Subcutaneous abdominal adipose tissue (tissue), 5 donors: ENCODE data around the gene COL4A3.
A peak's percentile ranks its signal among the peaks of the same experiment; 100 is the strongest.

Source experiments
- H3K27ac ChIP-seq: one replicate; pipeline ENCODE4 v1.7.0; 2013; ENCODE audit warnings: low read depth, mild to moderate bottlenecking, inconsistent platforms, low read length, moderate library complexity
- H3K27me3 ChIP-seq, 5 donors: one replicate each; pipeline ENCODE4 v1.7.0; 2013; ENCODE audit warnings: low read length in 5 of 5, inconsistent platforms in 1 of 5; ENCODE audit not compliant: control insufficient read depth in 5 of 5, insufficient read depth in 4 of 5
- H3K36me3 ChIP-seq, 5 donors: one replicate each; pipeline ENCODE4 v1.7.0; 2013; ENCODE audit warnings: low read length in 5 of 5; ENCODE audit not compliant: control insufficient read depth in 5 of 5, insufficient read depth in 5 of 5
- H3K4me1 ChIP-seq, 5 donors: one replicate each; pipeline ENCODE4 v1.7.0; 2013; ENCODE audit warnings: low read length in 5 of 5, mild to moderate bottlenecking in 3 of 5, moderate library complexity in 1 of 5; ENCODE audit not compliant: control insufficient read depth in 5 of 5, insufficient read depth in 5 of 5
- H3K4me3 ChIP-seq, 5 donors: one replicate each; pipeline ENCODE4 v1.7.0; 2013; ENCODE audit warnings: low read length in 5 of 5, low read depth in 1 of 5
- H3K9ac ChIP-seq, 5 donors: one replicate each; pipeline ENCODE4 v1.7.0; 2013; ENCODE audit warnings: low read length in 5 of 5, mild to moderate bottlenecking in 4 of 5, moderate library complexity in 3 of 5
- H3K9me3 ChIP-seq, 5 donors: one replicate each; pipeline ENCODE4 v1.7.0; 2013; ENCODE audit warnings: low read length in 5 of 5; ENCODE audit not compliant: control insufficient read depth in 5 of 5
- donor health status: healthy.
- donor health status: healthy.
- donor health status: healthy.
- donor health status: healthy.
- donor health status: healthy.

Gene COL4A3

DNA sequence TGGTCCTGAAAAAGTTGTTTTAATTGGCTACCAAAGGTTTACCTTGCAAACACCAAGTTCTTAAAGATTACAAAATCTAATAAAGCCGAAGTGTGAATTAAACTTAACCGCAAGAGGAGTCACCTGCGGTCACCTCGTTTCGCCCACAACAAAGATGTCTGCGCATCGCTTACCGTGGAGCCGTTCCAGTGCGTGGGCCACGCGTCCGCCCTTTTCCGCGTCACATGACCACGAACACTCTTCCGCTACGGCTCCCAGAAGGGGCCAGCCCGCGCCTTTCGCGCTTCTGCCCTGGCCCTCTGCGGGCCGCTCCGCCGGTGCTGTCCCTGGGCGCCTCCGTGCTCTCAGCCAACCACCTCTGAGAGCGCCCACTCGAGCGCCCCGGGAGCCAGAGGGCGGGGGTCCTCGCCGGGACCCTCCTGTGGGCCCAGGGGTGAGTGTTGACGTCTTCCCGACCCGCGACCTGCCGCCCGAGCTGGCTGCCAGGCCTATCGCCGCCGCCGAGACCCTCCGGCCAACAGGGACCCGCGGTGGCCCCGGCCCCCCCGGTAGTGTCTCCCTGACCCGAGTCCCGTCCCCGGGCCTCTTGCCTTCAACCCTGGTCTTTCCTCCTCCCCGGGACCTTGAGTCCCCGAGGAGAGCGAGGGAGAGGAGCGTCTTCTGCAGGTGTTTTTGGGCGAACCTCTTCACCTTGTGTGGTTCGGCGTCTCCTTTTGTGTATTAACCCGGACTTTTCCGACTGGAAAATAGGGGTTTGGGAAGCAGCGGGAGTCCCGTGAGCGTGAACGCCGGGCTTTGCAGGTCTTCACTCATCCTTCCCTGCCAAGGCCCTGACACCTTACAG is 160.8 kb downstream of the COL4A3 start, which contains the start of gene MFF:
Gene MFF (plus strand): TSS at position 257 of the 844 bp plus-strand sequence. CDS start 5,415 bp downstream, outside the sequence.
- H3K36me3 ChIP-seq, result peaks cover 0 to 5% (median 0%) of the 10 kb centered on the region in 5 donors
- no peaks in the 10 kb centered on the region for H3K27me3 ChIP-seq
- no peaks in the 10 kb centered on the region for H3K9me3 ChIP-seq
- H3K4me1 ChIP-seq, result peaks cover 0 to 23% (median 20%) of the 10 kb centered on the region in 5 donors
- H3K27ac ChIP-seq, result peak within 1 kb of the TSS; percentile 73
- peak within 1 kb of the TSS; percentile 85 to 99 (median 90) for H3K9ac ChIP-seq
- H3K4me3 ChIP-seq, result peak within 1 kb of the TSS; percentile 80 to 96 (median 93)

DNA sequence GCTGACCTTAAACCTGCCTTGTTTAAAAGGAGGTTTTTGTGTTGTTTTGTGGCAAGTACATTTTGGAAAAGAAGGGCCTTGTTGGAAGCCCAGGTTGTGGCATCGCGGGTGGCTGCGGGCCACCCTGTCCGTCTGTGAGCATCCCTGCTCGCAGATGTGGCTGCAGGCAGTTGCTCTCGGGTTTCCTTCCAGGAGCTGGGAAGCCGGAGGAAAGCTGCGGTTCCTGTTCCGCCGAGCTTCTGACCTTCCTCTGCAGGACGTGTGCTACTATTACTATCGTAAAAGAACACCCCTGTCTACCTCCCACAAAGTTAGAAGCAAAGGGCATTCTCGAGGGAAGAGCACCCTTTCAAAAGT is 161.4 kb downstream of the COL4A3 start:
- peak overlapping the region; percentile 85 to 99 (median 90) for H3K9ac ChIP-seq
- H3K27ac ChIP-seq, result peak overlapping the region; percentile 73
- H3K4me1 ChIP-seq, result peaks cover 0 to 23% (median 20%) of the 10 kb centered on the region in 5 donors
- H3K9me3 ChIP-seq, result no peaks in the 10 kb centered on the region
- no peaks in the 10 kb centered on the region for H3K27me3 ChIP-seq
- peaks cover 0 to 5% (median 3%) of the 10 kb centered on the region in 5 donors for H3K36me3 ChIP-seq
- H3K4me3 ChIP-seq, result peak overlapping the region; percentile 80 to 96 (median 93)

DNA sequence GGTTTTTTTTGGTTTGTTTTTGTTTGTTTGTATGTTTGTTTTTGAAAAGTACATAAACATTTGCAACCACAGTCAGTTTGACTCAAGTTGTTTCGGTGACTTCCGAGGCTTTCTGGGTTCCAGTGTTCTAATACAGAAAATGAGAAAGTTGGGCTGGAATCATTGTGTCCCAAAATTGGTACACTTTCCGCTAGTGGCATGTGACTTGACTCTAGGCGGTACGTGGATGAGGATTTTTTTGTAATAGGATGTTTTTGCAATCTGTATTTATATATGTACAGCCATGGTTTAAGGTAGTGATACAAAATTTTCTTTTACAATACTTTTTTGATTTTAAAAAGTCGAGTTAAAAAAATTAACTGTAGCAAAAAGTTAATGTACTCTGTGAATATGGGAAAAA is 162.4 kb downstream of the COL4A3 start:
- Histone ChIP-seq H3K4me1 (peaks cover 0 to 23% (median 20%) of the 10 kb centered on the region in 5 donors), H3K27ac (no peak overlapping the region), H3K36me3 (peaks cover 0 to 5% (median 3%) of the 10 kb centered on the region in 5 donors), H3K27me3 (no peaks in the 10 kb centered on the region), H3K4me3 (no peak overlapping the region), H3K9me3 (no peaks in the 10 kb centered on the region), H3K9ac (no peak overlapping the region)

DNA sequence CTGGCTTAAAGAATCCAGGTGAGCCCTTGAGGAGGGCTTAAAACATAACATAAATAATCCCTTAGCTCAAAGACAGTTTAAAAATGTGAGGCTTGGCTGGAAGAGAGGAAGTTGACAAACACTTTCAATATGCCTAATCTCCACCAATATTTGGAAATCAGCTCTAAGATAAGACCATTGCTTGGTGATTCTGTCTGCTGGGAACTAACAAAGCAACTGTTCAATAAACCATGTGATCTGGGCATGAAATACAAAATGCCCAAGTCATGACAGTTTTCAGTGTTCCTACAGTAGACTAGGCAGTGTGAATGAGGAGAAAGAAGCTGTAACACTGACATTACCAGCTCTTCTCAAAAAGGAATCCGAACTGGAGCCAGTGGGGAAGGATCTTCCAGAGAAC is 171.3 kb downstream of the COL4A3 start:
- Histone ChIP-seq H3K27ac (no peak overlapping the region), H3K36me3 (peaks cover 24 to 63% (median 48%) of the 10 kb centered on the region in 5 donors)

DNA sequence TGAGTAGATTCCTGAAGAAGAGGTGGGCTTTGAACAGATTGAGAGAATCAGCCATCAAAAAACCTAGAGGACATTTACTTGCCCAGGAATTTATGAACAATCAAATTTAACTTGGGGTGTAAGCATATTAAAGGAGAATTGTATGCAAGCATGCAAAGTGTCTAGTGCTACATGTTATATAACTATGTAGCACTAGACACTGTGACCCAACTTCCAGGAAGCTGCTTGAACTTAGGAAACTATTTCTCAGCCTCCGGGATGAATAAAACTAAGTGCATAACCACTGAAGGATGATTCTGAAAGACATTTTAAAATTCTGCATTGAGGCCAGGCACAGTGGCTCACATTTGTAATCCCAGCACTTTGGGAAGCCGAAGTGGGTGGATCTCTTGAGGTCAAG is 173.0 kb downstream of the COL4A3 start:
- H3K4me1 ChIP-seq, result no peaks in the 10 kb centered on the region
- no peaks in the 10 kb centered on the region for H3K27me3 ChIP-seq
- no peak overlapping the region for H3K9ac ChIP-seq
- no peaks in the 10 kb centered on the region for H3K9me3 ChIP-seq
- H3K4me3 ChIP-seq, result no peak overlapping the region
- H3K27ac ChIP-seq, result no peak overlapping the region
- H3K36me3 ChIP-seq, result peaks cover 20 to 63% (median 58%) of the 10 kb centered on the region in 5 donors

More for the DNA sequence above, 171.3 kb downstream of the COL4A3 start:
- H3K9ac ChIP-seq, result no peak overlapping the region
- no peaks in the 10 kb centered on the region for H3K27me3 ChIP-seq
- no peaks in the 10 kb centered on the region for H3K4me1 ChIP-seq
- H3K4me3 ChIP-seq, result no peak overlapping the region
- no peaks in the 10 kb centered on the region for H3K9me3 ChIP-seq

DNA sequence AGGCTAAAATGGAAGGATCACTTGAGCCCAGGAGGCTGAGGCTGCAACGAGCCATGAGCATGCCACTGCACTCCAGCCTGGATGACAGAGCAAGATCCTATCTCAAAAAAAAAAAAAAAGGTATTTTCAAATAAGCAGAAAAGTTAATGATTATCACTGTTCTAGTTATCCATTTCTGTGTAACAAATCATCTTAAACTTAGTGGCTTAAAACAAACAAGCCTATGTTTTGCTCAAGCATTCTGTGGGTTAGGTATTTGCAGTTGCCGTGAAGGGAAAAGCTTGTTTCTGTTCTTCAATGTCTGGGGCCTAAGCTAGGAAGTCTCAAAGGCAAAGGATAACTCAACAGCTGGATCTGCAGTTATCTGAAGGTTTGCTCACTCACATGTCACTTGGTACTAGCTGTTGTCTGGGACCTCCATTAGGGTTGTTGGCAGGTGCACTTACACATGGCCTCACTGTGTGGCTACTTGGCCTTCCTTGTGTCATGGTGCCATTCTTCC is 174.7 kb downstream of the COL4A3 start:
- Histone ChIP-seq H3K36me3 (peaks cover 13 to 54% (median 51%) of the 10 kb centered on the region in 5 donors), H3K27me3 (no peaks in the 10 kb centered on the region), H3K9me3 (no peaks in the 10 kb centered on the region), H3K9ac (no peak overlapping the region), H3K27ac (no peak overlapping the region), H3K4me1 (no peaks in the 10 kb centered on the region), H3K4me3 (no peak overlapping the region)

DNA sequence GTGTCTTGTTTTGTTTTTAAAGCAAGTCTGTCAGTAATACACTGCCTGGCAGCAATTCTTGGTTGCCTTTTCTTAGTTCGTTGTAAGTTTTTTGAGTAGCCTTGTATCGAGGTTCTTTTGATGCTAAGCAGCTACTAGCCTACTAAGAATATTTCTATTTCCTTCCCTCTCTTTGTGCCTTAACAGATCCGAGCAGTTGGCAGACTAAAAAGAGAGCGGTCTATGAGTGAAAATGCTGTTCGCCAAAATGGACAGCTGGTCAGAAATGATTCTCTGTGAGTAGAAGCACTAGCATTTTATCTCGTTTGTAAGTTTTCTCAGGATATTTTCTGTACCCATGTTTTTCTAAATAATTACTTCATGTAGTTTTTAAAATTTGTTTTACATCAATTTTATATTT is 175.7 kb downstream of the COL4A3 start:
- H3K36me3 ChIP-seq, result peaks cover 10 to 46% (median 46%) of the 10 kb centered on the region in 5 donors
- no peaks in the 10 kb centered on the region for H3K4me1 ChIP-seq
- H3K27me3 ChIP-seq, result no peaks in the 10 kb centered on the region
- no peak overlapping the region for H3K9ac ChIP-seq
- H3K9me3 ChIP-seq, result no peaks in the 10 kb centered on the region
- no peak overlapping the region for H3K27ac ChIP-seq
- no peak overlapping the region for H3K4me3 ChIP-seq

DNA sequence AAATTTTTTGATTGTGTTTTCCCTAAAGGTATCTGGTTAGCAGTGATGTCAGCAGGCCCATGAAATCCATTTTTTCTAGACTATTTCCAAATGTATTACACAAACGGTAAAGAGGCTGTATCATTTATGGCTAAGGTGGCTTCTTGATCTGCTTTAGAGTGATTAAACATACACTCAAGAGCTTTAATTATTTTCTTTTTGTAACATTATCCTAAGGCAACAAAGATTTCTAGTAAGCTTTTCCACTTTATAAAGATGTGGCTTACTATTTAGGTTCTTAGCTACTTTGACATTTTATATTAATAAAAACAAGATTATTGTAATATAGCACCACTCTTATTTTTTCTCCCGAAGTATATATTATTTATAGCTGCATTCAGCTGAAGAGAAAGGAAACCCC is 177.1 kb downstream of the COL4A3 start:
- Histone ChIP-seq H3K27ac (no peak overlapping the region), H3K4me3 (no peak overlapping the region), H3K9ac (no peak overlapping the region), H3K36me3 (peaks cover 4 to 38% (median 36%) of the 10 kb centered on the region in 5 donors), H3K27me3 (no peaks in the 10 kb centered on the region), H3K9me3 (no peaks in the 10 kb centered on the region), H3K4me1 (no peaks in the 10 kb centered on the region)

DNA sequence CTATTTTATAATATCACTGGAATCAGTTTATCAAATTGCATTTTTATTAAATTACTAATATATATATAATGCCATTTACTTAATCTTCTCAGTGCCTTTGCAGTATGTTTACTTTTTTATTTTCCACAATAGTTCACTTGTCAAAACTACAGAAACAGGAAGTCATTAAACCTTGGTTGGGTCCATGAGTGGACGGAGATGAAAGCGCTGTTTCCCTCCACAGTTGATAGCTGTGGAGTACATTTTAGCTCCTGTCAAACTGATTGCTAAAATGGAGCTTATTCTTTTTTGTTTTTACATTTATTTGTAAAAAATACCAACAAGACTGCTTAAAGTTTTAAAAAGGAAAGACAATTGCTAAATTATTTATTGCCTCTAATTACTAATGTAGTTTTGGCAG is 179.8 kb downstream of the COL4A3 start:
- Histone ChIP-seq H3K27ac (no peak overlapping the region), H3K9me3 (no peaks in the 10 kb centered on the region), H3K4me3 (no peak overlapping the region), H3K27me3 (no peaks in the 10 kb centered on the region), H3K36me3 (peaks cover 17 to 49% (median 33%) of the 10 kb centered on the region in 5 donors), H3K4me1 (no peaks in the 10 kb centered on the region), H3K9ac (no peak overlapping the region)

DNA sequence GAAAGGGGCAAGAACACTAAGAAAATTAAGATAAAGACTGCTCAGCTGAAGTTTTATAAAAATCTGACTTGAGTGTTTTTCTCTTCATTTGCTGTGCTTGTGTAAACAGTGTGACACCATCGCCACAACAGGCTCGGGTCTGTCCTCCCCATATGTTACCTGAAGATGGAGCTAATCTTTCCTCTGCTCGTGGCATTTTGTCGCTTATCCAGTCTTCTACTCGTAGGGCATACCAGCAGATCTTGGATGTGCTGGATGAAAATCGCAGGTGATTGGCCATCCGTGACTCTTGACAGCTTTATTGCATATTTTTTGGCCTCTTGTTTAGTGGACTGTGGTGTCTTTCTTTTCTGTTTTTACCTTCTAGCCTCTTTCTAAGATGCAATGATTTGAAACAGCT is 182.7 kb downstream of the COL4A3 start:
- no peaks in the 10 kb centered on the region for H3K27me3 ChIP-seq
- H3K9me3 ChIP-seq, result no peaks in the 10 kb centered on the region
- H3K4me1 ChIP-seq, result no peaks in the 10 kb centered on the region
- H3K9ac ChIP-seq, result no peak overlapping the region
- H3K27ac ChIP-seq, result no peak overlapping the region
- H3K36me3 ChIP-seq, result peaks cover 17 to 37% (median 22%) of the 10 kb centered on the region in 5 donors
- H3K4me3 ChIP-seq, result no peak overlapping the region
